ENCODE results near the gene TFF1. TPM values are rescaled to one million over a fixed set of nuclear protein-coding genes. Genes with fewer than 3 reads are reported as not detected.
A peak's percentile ranks its signal among the peaks of the same experiment; 100 is the strongest.

Gene TFF1
- polyA plus RNA-seq, 3 donors = 0.65 TPM; not detected in 2

GRCh38 chr21:42363312-42363711 is 3.0 kb downstream of the TFF1 start:
- no peak for DNase-seq

- no peak for DNase-seq
Observed at GRCh38 chr21:42362700-42363099, 3.6 kb downstream of the TFF1 start.

- DNase-seq = no peak
Observed at GRCh38 chr21:42362198-42362597, 4.1 kb downstream of the TFF1 start.

GRCh38 chr21:42361286-42361685 is 5.0 kb downstream of the TFF1 start:
- DNase-seq = no peak

- DNase-seq = no peak
Observed at GRCh38 chr21:42360317-42360716, 6.0 kb downstream of the TFF1 start.

GRCh38 chr21:42358937-42359336 is 7.4 kb downstream of the TFF1 start:
- no peak for DNase-seq

- no peak for DNase-seq
Observed at GRCh38 chr21:42358261-42358660, 8.1 kb downstream of the TFF1 start.

- DNase-seq = no peak
Observed at GRCh38 chr21:42357307-42357706, 9.0 kb downstream of the TFF1 start.

- no peak for DNase-seq
Observed at GRCh38 chr21:42356650-42357049, 9.7 kb downstream of the TFF1 start.

GRCh38 chr21:42356046-42356445 is 10.3 kb downstream of the TFF1 start:
- DNase-seq = no peak

GRCh38 chr21:42353623-42354022 is 12.7 kb downstream of the TFF1 start:
- DNase-seq = no peak

- no peak for DNase-seq
Observed at GRCh38 chr21:42352441-42353095, 13.8 kb downstream of the TFF1 start.

GRCh38 chr21:42351626-42352440 is 14.5 kb downstream of the TFF1 start:
- DNase-seq = no peak

GRCh38 chr21:42350927-42351426 is 15.4 kb downstream of the TFF1 start, which contains the start of gene TFF2:
Gene TFF2, minus strand, starts transcription at chr21:42350994. Its CDS starts 37 bp downstream, at chr21:42350957.
- DNase-seq = no peak

GRCh38 chr21:42350318-42350910 is 15.9 kb downstream of the TFF1 start:
- peak; percentile 29 for DNase-seq

- no peak for DNase-seq
Observed at GRCh38 chr21:42349420-42350317, 16.7 kb downstream of the TFF1 start.

GRCh38 chr21:42348762-42349161 is 17.6 kb downstream of the TFF1 start:
- no peak for DNase-seq

- no peak for DNase-seq
Observed at GRCh38 chr21:42347601-42348327, 18.6 kb downstream of the TFF1 start.

- DNase-seq = no peak
Observed at GRCh38 chr21:42346866-42347600, 19.3 kb downstream of the TFF1 start.

GRCh38 chr21:42346441-42346840 is 19.9 kb downstream of the TFF1 start:
- DNase-seq = no peak
